HL-60 (cell line): Measurements from ENCODE around the gene IL17A.

Experiments used
- DNase-seq, 2 experiments: peaks; one replicate each; pipeline ENCODE4 v3.0.0-alpha.2; 2010 to 2020; ENCODE audit warnings: low read depth in 1 of 2, low spot score in 1 of 2
- H3K27ac ChIP-seq: fragments of 250-450 bp; sonication (Bioruptor Pico); replicated peaks from 2 replicates; pipeline ENCODE4 v1.5.1; 2020; ENCODE audit warnings: mild to moderate bottlenecking, moderate library complexity
- H3K27me3 ChIP-seq: fragments of 250-450 bp; sonication (Bioruptor Pico); 2 replicates; pipeline ENCODE4 v1.5.1; 2021; ENCODE audit warnings: mild to moderate bottlenecking, moderate library complexity; ENCODE audit not compliant: insufficient read depth, poor library complexity, severe bottlenecking
- H3K4me3 ChIP-seq: replicated peaks from 2 replicates; pipeline ENCODE4 v1.5.1; 2011; ENCODE audit warnings: mild to moderate bottlenecking, control low read depth, low read length; ENCODE audit not compliant: insufficient read depth
- CTCF ChIP-seq: IDR thresholded peaks from one replicate; pipeline ENCODE4 v1.5.1; 2011; ENCODE audit warnings: low read length, control low read depth, inconsistent platforms; ENCODE audit not compliant: insufficient read depth
- GABPA ChIP-seq: IDR thresholded peaks from 2 replicates; pipeline ENCODE4 v1.6.1; 2012; ENCODE audit warnings: low read depth
- POLR2AphosphoS5 ChIP-seq: IDR thresholded peaks from 2 replicates; pipeline ENCODE4 v1.6.1; 2012; ENCODE audit warnings: low read depth
- REST ChIP-seq: IDR thresholded peaks from 2 replicates; pipeline ENCODE4 v1.6.1; 2012; ENCODE audit warnings: low read depth; ENCODE audit not compliant: insufficient replicate concordance
- SPI1 ChIP-seq: IDR thresholded peaks from 2 replicates; pipeline ENCODE4 v1.6.1; 2012; ENCODE audit warnings: low read depth, mild to moderate bottlenecking, borderline replicate concordance

Gene IL17A

GRCh38 chr6:52139985-52140680 is 46.0 kb upstream of the IL17A start:
- Histone ChIP-seq H3K27me3 (peaks cover 22% of the 10 kb centered on the region), H3K4me3 (no peak overlapping the region), H3K27ac (no peak overlapping the region)
- TF ChIP-seq SPI1 (no peak), GABPA (no peak), REST (no peak)
- DNase-seq: no peak

GRCh38 chr6:52141596-52141995 is 44.6 kb upstream of the IL17A start:
- no peak overlapping the region for H3K4me3 ChIP-seq
- no peak for DNase-seq
- peaks cover 15% of the 10 kb centered on the region for H3K27me3 ChIP-seq
- H3K27ac ChIP-seq: no peak overlapping the region
- no peak for TF ChIP-seq CTCF
- no peak for TF ChIP-seq REST
- TF ChIP-seq POLR2AphosphoS5: no peak
- TF ChIP-seq SPI1: no peak
- TF ChIP-seq GABPA: no peak

GRCh38 chr6:52142556-52142955 is 43.6 kb upstream of the IL17A start:
- Histone ChIP-seq H3K27ac (no peak overlapping the region), H3K4me3 (no peak overlapping the region), H3K27me3 (peaks cover 15% of the 10 kb centered on the region)
- no peak for DNase-seq
- TF ChIP-seq REST: no peak
- TF ChIP-seq GABPA: no peak
- TF ChIP-seq SPI1: no peak
- TF ChIP-seq POLR2AphosphoS5: no peak
- TF ChIP-seq CTCF: no peak
